Retinal pigment epithelial cell (primary cell): Measurements from ENCODE around the gene ZNF101.

Experiments
- DNase-seq: peaks from one replicate; pipeline ENCODE4 v3.0.0-alpha.2; 2010; ENCODE audit warnings: low read depth
- H3K4me3 ChIP-seq: 2 replicates; pipeline ENCODE4 v1.5.1; 2011; ENCODE audit warnings: mild to moderate bottlenecking, low read length, control low read depth, moderate library complexity
- TF ChIP-seq, protein P1 (sequence below): conservative IDR thresholded peaks from 2 replicates; pipeline ENCODE4 v1.5.1; 2011; ENCODE audit warnings: low read depth, low read length, control low read depth, inconsistent platforms

ZNF101 gene

DNA sequence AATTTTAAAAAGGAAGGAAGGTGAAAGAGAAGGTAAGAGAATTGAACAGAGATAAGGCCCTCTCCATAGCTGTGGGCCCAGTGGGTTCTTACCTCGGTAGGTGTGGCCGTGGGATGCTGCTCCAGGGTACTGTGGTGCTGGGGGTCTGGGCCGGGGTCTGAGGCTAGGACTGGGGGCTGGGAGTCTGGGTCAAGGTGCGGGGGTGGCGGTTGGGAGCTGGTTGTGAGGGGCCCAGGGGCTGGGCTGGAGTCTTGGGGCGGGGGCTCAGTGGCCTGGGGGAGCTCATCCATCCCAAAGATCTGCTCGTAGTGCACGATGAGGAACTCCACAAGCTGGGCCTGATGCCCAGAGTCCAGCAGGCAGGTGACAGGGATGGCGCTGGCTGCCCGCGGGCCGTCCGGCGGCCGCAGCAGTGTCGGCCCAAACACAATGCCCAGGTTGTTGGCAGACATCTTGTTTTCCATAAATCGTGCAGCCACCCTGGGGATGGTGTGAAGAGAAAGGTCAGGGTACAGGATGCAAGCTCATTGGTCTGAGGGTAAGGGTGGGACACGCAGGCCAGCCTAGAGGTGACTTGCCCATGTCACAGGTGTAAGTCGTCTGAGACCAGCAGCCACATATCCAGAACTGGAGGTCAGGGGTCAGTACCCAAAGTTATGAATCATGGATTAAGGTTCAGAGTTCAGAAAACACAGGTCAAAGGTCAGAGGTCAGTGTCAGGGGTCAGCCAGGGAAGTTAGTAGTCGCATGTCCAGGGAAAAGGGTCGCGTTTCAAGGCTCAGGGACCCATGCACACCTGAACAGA lies 34.7 kb upstream of the ZNF101 start:
- TF ChIP-seq, protein P1, sequence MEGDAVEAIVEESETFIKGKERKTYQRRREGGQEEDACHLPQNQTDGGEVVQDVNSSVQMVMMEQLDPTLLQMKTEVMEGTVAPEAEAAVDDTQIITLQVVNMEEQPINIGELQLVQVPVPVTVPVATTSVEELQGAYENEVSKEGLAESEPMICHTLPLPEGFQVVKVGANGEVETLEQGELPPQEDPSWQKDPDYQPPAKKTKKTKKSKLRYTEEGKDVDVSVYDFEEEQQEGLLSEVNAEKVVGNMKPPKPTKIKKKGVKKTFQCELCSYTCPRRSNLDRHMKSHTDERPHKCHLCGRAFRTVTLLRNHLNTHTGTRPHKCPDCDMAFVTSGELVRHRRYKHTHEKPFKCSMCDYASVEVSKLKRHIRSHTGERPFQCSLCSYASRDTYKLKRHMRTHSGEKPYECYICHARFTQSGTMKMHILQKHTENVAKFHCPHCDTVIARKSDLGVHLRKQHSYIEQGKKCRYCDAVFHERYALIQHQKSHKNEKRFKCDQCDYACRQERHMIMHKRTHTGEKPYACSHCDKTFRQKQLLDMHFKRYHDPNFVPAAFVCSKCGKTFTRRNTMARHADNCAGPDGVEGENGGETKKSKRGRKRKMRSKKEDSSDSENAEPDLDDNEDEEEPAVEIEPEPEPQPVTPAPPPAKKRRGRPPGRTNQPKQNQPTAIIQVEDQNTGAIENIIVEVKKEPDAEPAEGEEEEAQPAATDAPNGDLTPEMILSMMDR, result no peak
- H3K4me3 ChIP-seq, result no peak overlapping the region
- no peak for DNase-seq

DNA sequence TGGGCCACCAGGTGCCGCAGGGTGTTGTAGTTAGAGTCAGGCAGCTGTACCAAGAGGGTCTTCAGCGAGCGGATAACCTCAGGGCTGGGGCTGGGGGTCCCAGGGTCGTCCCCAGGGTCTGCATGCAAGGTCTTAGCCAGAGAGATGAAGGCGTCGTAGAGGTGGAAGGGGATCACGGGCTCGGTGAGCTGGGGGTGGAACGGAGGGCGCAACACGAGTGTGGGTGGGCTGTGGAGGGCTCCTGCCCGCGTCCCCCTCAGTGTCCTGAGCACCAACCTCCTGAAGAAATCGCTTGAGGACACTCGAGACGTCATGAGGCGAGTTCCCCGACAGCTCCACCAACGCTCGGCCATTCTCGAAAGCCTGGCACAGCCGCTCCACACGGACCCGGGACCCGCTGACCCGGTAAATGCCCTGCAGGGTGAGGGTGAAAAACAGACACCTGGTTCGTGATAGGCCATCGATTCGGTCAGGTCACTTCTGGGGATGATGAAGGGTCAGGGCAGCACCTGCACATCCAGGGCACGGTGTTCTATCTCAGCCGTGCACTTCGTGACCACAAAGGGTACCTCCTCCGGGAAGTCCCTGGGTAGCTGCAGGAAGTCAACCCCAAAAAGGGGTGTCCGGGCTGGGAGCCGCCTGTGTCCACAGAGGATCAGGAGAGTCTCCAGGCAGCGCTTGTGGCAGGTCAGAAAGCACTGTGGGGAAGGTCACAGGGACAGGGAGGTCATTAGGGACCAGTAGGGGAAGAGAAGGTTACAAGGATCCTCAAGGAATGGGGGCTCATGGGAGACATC lies 33.9 kb upstream of the ZNF101 start:
- no peak overlapping the region for H3K4me3 ChIP-seq
- TF ChIP-seq, protein P1, result no peak
- no peak for DNase-seq

GRCh38 chr19:19635313-19635702 lies 33.3 kb upstream of the ZNF101 start:
- H3K4me3 ChIP-seq, result no peak overlapping the region
- DNase-seq, result no peak
- TF ChIP-seq, protein P1, result no peak

DNA sequence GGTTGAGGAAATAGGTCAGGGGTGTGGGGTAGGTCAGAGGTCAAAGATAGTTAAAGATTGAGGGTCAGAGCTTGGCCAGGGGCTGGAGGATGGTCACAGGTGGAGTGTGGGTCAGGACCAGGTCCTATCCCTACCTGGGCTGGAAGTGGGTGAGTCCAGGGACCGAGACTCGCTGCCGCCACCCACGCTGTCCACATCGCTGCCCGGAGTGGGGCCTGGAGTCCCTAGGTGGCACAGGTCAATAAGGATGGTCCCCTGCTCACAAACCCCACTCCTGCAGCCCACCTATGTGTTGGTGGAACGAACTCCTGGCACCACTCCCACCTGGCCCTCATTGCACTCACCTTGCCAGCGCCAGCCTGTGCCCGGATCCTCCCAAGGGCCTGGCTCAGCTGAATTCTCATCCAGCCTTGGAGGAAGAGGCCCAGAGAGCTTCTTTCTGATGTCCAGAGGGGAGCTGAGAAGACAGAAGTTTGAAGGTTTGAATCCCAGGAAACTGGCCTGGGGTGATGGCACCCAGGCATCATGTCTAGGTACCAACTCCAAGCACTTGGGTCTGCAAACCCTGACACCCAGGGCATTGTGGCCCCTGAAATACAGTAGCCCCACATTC lies 32.0 kb upstream of the ZNF101 start:
- no peak overlapping the region for H3K4me3 ChIP-seq
- DNase-seq, result no peak
- TF ChIP-seq, protein P1, result no peak

GRCh38 chr19:19637186-19637522 lies 31.5 kb upstream of the ZNF101 start:
- TF ChIP-seq, protein P1, result no peak
- DNase-seq, result no peak
- no peak overlapping the region for H3K4me3 ChIP-seq

DNA sequence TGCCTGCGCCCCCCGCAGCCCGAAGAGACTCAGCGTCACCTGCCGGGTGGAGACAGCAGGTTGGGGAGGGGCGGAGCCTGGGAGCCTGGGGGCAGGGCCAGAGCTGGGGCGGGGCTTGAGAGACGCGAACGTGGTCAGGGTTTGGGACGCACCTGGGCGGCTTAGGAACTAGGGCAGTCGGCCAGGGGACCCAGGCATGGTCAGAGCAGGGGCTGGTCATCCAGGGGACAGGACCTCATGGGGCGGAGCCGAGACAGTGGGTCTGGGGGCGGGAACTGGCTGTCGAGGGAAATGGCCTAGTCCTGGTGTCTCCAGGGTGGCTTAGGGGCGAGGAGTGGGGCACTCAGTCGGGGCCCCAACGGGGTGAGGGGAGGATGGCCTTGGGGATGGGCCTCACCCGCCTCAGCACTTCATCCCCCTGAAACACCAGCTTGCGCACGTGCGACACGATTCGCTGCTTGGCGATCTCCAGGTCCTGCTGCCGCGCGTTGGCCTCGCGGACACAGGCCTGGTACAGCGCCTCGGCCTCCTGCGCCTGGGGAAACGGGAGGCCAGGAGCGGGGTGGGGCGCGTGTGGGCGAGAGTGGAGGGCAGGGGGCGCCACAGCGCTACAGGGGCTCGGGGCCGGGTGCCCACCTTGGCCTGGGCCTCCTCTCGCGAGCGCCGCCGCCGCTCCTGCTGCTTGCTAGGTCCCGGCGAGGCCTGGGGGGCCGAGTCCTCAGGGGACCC lies 31.0 kb upstream of the ZNF101 start:
- TF ChIP-seq, protein P1, result no peak
- no peak for DNase-seq
- no peak overlapping the region for H3K4me3 ChIP-seq
